Measurements from ENCODE around the gene CCDC86. TPM values are rescaled to one million over a fixed set of nuclear protein-coding genes. Genes with fewer than 3 reads are reported as not detected.

CCDC86 gene
- total RNA-seq, 1 donor from 2014 or later = 3.3 TPM

- Histone ChIP-seq H3K27me3 (no peaks in the 10 kb centered on the region), H2AFZ (replicated peaks) (no peak overlapping the region), H3K9me3 (ENCODE audit: low read depth) (no peaks in the 10 kb centered on the region), H3K9ac (no peak overlapping the region), H3K4me2 (no peak overlapping the region), H3K79me2 (ENCODE audit: low read depth) (no peaks in the 10 kb centered on the region), H3K36me3 (no peaks in the 10 kb centered on the region), H4K20me1 (ENCODE audit: low read depth) (no peaks in the 10 kb centered on the region), H3K27ac (no peak overlapping the region), H3K4me3 (no peak overlapping the region), H3K4me1 (no peaks in the 10 kb centered on the region), H3F3A (ENCODE audit: low read depth) (no peaks in the 10 kb centered on the region)
- H3K4me1 Mint-ChIP-seq = peaks cover 6% of the 10 kb centered on the region
- H3K27me3 Mint-ChIP-seq (ENCODE audit: insufficient read depth, low read depth) = peaks cover 4% of the 10 kb centered on the region
- TF ChIP-seq EZH2phosphoT487 (IDR thresholded peaks at IDR 0.05) = no peak
- TF ChIP-seq, protein P1, sequence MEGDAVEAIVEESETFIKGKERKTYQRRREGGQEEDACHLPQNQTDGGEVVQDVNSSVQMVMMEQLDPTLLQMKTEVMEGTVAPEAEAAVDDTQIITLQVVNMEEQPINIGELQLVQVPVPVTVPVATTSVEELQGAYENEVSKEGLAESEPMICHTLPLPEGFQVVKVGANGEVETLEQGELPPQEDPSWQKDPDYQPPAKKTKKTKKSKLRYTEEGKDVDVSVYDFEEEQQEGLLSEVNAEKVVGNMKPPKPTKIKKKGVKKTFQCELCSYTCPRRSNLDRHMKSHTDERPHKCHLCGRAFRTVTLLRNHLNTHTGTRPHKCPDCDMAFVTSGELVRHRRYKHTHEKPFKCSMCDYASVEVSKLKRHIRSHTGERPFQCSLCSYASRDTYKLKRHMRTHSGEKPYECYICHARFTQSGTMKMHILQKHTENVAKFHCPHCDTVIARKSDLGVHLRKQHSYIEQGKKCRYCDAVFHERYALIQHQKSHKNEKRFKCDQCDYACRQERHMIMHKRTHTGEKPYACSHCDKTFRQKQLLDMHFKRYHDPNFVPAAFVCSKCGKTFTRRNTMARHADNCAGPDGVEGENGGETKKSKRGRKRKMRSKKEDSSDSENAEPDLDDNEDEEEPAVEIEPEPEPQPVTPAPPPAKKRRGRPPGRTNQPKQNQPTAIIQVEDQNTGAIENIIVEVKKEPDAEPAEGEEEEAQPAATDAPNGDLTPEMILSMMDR (IDR thresholded peaks at IDR 0.05) = no peak
- TF ChIP-seq EZH2 (IDR thresholded peaks at IDR 0.05) = no peak
- no peaks in the 10 kb centered on the region for H3K36me3 Mint-ChIP-seq
- H3K27ac Mint-ChIP-seq = no peak overlapping the region
- H3K9me3 Mint-ChIP-seq = no peaks in the 10 kb centered on the region
- H3K4me3 Mint-ChIP-seq = no peak overlapping the region
- DNase-seq (ENCODE audit: low spot score) = no peak
Observed at GRCh38 chr11:60871378-60872061, 29.6 kb downstream of the CCDC86 start.

GRCh38 chr11:60872124-60872960 lies 30.4 kb downstream of the CCDC86 start:
- Histone ChIP-seq H4K20me1 (ENCODE audit: low read depth) (no peaks in the 10 kb centered on the region), H3K4me1 (no peaks in the 10 kb centered on the region), H3K27ac (no peak overlapping the region), H3K9me3 (ENCODE audit: low read depth) (no peaks in the 10 kb centered on the region), H3K36me3 (no peaks in the 10 kb centered on the region), H2AFZ (replicated peaks) (no peak overlapping the region), H3K9ac (no peak overlapping the region), H3K79me2 (ENCODE audit: low read depth) (no peaks in the 10 kb centered on the region), H3K4me2 (no peak overlapping the region), H3K4me3 (no peak overlapping the region), H3K27me3 (no peaks in the 10 kb centered on the region), H3F3A (ENCODE audit: low read depth) (no peaks in the 10 kb centered on the region)
- peaks cover 6% of the 10 kb centered on the region for H3K4me1 Mint-ChIP-seq
- H3K27ac Mint-ChIP-seq = no peak overlapping the region
- no peak overlapping the region for H3K4me3 Mint-ChIP-seq
- H3K9me3 Mint-ChIP-seq = no peaks in the 10 kb centered on the region
- H3K36me3 Mint-ChIP-seq = no peaks in the 10 kb centered on the region
- TF ChIP-seq, protein P1 (IDR thresholded peaks at IDR 0.05) = no peak
- no peak for TF ChIP-seq EZH2phosphoT487 (IDR thresholded peaks at IDR 0.05)
- TF ChIP-seq EZH2 (IDR thresholded peaks at IDR 0.05) = no peak
- DNase-seq (ENCODE audit: low spot score) = no peak
- peaks cover 4% of the 10 kb centered on the region for H3K27me3 Mint-ChIP-seq (ENCODE audit: insufficient read depth, low read depth)

GRCh38 chr11:60872961-60873524 lies 31.1 kb downstream of the CCDC86 start:
- H3K4me1 ChIP-seq = no peaks in the 10 kb centered on the region
- Mint-ChIP-seq H3K27me3 (ENCODE audit: insufficient read depth, low read depth) (peaks cover 4% of the 10 kb centered on the region), H3K4me1 (peaks cover 6% of the 10 kb centered on the region), H3K9me3 (no peaks in the 10 kb centered on the region), H3K36me3 (no peaks in the 10 kb centered on the region), H3K4me3 (no peak overlapping the region), H3K27ac (no peak overlapping the region)
- peak; percentile 11 for DNase-seq (ENCODE audit: low spot score)
- no peaks in the 10 kb centered on the region for H3F3A ChIP-seq (ENCODE audit: low read depth)
- no peak overlapping the region for H3K9ac ChIP-seq
- no peaks in the 10 kb centered on the region for H3K9me3 ChIP-seq (ENCODE audit: low read depth)
- H4K20me1 ChIP-seq (ENCODE audit: low read depth) = no peaks in the 10 kb centered on the region
- no peak overlapping the region for H2AFZ ChIP-seq (replicated peaks)
- no peak overlapping the region for H3K27ac ChIP-seq
- no peaks in the 10 kb centered on the region for H3K27me3 ChIP-seq
- H3K4me2 ChIP-seq = no peak overlapping the region
- no peaks in the 10 kb centered on the region for H3K36me3 ChIP-seq
- no peak overlapping the region for H3K4me3 ChIP-seq
- no peaks in the 10 kb centered on the region for H3K79me2 ChIP-seq (ENCODE audit: low read depth)
- TF ChIP-seq EZH2 (IDR thresholded peaks at IDR 0.05) (no peak), EZH2phosphoT487 (IDR thresholded peaks at IDR 0.05) (no peak)
- TF ChIP-seq, protein P1 (IDR thresholded peaks at IDR 0.05) = no peak
